GM12873 (cell line): ENCODE results near the gene MADCAM1.

Source experiments
- TF ChIP-seq, protein P1 (sequence below): IDR thresholded peaks from 2 replicates; pipeline ENCODE4 v1.5.1; 2012; ENCODE audit warnings: low read depth, mild to moderate bottlenecking, moderate library complexity, low read length, control low read depth; ENCODE audit not compliant: insufficient read depth; ENCODE audit errors: missing control alignments

Gene MADCAM1

DNA sequence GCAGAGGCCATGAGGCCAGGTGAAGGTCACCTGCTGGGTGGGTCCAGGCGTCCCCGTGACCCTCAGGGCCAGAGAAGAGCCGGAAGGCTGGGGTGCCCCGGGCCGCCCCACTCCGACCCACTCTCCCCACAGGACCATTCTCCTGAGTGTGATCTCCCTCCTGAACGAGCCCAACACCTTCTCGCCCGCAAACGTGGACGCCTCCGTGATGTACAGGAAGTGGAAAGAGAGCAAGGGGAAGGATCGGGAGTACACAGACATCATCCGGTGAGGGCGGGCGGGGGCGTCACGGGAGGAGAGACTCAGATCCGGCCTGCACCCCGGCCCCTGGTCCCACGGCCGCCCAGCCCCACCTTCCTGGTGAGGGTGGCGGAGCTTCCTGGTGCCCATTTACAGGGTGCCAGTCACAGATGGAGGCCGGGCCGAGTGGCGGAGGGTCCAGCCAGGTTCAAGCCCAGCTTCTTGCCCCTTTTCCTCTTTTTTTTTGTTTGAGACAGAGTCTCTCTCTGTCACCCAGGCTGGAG, 40.7 kb downstream of the MADCAM1 start:
- TF ChIP-seq, protein P1, sequence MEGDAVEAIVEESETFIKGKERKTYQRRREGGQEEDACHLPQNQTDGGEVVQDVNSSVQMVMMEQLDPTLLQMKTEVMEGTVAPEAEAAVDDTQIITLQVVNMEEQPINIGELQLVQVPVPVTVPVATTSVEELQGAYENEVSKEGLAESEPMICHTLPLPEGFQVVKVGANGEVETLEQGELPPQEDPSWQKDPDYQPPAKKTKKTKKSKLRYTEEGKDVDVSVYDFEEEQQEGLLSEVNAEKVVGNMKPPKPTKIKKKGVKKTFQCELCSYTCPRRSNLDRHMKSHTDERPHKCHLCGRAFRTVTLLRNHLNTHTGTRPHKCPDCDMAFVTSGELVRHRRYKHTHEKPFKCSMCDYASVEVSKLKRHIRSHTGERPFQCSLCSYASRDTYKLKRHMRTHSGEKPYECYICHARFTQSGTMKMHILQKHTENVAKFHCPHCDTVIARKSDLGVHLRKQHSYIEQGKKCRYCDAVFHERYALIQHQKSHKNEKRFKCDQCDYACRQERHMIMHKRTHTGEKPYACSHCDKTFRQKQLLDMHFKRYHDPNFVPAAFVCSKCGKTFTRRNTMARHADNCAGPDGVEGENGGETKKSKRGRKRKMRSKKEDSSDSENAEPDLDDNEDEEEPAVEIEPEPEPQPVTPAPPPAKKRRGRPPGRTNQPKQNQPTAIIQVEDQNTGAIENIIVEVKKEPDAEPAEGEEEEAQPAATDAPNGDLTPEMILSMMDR = no peak

DNA sequence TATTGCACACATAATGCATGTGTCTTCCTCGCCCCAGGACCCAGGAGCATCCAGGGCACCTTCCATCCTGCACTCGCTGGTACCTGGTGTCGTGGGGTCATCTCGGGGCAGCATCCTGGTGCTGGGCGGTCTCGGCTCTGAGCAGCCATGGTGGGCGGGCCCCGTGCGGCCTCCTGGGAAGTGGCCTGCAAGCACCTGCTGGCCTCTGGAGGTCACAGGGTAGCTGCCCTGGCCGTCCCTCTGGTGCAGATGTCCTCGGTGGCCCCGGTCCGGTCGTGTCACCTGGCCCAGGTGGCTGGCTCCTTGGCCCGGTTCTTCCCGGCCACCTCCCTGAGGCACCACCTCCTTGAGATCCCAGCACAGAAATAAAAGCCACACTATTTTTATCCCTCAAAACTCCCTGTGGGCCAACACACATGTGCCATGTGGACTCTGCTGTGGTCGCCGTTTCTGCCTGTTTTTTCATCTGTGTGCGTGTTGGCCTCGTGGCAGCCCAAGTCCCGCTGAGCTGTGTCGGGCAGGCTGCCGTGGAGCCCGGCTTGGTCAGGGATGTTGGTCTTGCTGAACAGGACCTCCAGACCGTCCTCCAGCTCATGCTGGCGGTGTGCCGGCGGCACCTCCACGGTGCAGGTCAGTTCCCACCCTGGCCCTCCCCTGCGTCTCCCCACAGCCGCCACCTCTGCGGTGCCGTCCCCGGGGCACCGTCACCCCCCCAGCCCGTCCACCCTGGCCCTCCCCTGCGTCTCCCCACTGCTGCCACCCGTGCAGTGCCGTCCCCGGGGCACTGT, 42.5 kb downstream of the MADCAM1 start:
- TF ChIP-seq, protein P1 = no peak

DNA sequence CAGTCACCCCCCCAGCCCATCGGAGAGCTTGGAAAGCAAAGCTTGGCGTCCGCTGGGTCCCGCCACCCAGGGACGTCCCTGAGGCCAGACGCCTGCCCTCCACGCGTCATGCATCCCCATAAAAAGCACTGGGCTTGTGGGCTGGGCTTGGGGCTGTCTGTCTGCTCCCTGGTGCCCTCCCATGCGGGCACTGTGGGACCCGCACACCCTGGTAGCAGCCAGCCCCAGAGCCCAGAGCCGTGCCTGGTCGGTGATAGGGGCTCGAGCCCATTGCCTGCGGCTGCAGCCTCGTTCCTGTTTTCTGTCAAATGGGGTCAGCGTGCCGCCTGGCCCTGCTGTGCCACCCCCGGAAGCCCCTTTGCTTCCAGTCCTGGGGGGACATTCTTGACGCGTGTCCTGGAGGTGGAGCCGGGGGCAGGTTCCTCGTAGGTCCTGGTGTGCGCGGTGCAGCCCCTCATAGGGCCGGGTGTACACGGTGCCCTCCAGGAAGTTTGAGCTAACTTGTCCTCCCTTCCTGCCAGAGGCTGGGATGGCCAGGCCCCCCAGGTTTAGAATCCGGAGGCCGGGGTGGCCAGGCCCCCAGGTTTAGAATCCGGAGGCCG, 43.2 kb downstream of the MADCAM1 start:
- TF ChIP-seq, protein P1 = no peak

DNA sequence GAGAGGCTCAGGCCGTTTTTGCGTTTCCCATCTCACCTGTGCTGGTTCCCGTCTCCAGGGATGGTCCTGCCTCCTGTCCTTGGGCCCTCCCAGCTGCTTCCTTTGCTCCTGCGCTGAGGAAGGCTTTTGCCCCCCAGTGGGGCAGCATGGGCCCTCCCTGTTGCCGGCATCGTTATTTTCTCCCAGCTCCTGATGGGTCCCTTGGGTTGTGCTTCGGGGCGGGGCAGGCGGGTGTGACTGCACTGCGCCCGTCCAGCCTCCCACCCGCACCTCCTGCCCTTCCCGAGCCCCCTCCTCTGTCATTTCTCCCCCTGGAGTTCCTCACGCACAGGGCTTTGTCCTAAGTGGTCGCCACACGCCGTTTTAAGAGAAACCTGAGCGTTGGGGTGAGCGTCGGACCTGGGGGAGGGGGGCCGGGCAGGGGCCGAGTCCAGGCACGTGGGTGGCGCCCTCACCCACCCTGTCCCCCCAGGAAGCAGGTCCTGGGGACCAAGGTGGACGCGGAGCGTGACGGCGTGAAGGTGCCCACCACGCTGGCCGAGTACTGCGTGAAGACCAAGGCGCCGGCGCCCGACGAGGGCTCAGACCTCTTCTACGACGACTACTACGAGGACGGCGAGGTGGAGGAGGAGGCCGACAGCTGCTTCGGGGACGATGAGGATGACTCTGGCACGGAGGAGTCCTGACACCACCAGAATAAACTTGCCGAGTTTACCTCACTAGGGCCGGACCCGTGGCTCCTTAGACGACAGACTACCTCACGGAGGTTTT, 44.8 kb downstream of the MADCAM1 start:
- TF ChIP-seq, protein P1 = no peak

DNA sequence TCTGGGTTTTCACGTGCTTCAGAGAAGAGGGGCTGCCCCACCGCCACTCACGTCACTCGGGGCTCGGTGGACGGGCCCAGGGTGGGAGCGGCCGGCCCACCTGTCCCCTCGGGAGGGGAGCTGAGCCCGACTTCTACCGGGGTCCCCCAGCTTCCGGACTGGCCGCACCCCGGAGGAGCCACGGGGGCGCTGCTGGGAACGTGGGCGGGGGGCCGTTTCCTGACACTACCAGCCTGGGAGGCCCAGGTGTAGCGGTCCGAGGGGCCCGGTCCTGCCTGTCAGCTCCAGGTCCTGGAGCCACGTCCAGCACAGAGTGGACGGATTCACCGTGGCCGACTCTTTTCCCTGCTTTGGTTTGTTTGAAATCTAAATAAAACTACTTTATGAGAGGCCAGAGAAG, 45.4 kb downstream of the MADCAM1 start:
- TF ChIP-seq, protein P1 = no peak

DNA sequence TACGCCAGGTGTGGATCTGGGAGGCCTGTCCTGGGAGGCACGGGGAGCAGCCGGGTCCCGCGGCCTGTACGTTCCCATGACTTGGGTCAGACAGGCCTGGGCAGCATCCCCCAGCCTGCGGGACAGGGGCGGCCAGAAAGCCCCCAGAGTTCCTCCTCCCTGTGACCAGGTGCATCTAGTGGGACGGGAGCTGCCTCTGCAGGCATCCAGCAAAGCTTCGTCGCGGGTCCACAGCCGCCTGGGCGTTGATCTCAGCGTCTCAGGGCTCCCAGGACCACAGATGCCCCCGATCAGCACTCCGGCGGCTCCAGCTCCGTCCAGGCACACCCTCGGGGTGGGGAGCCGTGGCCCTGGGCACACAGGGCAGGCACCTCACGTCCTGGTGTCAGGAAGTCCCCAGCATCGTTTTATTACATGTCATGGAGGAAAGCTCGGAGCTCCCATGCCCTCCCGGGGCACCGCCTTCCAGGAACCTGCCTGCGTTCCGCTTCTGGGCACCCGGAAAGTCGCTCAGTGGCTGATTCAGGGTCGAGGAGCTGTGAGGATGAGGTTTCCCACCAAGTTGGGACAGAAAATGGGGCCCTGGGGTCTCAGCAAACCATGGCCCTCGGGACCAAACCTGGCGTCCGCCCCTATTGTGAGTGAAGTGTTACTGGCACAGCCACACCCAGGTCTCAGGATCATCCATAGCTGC, 46.0 kb downstream of the MADCAM1 start:
- TF ChIP-seq, protein P1 = no peak
